BJ (cell line): ENCODE measurements around the gene RASGRF1. TPM values are rescaled to one million over a fixed set of nuclear protein-coding genes. Genes with fewer than 3 reads are reported as not detected.

ENCODE experiments used
- CTCF ChIA-PET: fragments of 350-600 bp; formaldehyde crosslinking; extraction: SDS; loops from one replicate; lab custom pipeline; 2021; ENCODE audit warnings: antibody characterized with exemption, inconsistent platforms; lab: Yijun Ruan, JAX
- POLR2A ChIA-PET: fragments of 300-600 bp; sonication (Branson Sonifier 250); formaldehyde crosslinking; extraction: SDS; loops from one replicate; lab custom pipeline; 2021; ENCODE audit warnings: antibody characterized with exemption; lab: Charles Lee
- DNase-seq: peaks from one replicate; pipeline ENCODE4 v3.0.0-alpha.2; 2011; ENCODE audit warnings: low read depth
- H3K27me3 ChIP-seq: 2 replicates; pipeline ENCODE4 v1.6.0; 2011; ENCODE audit warnings: low read length; ENCODE audit not compliant: control insufficient read depth, insufficient read depth
- H3K36me3 ChIP-seq: 2 replicates; pipeline ENCODE4 v1.5.1; 2011; ENCODE audit warnings: low read length; ENCODE audit not compliant: control insufficient read depth, insufficient read depth
- H3K4me3 ChIP-seq: 2 replicates; pipeline ENCODE4 v1.5.1; 2011; ENCODE audit warnings: low read depth, mild to moderate bottlenecking, control low read depth, low read length
- polyA plus RNA-seq: library from polyadenylated mRNA; depleted of rRNA; stranded (reverse); fragments of >200 nt; gene quantifications from 2 replicates; pipeline ENCODE4 v1.2.3, GENCODE V29; 2011
- TF ChIP-seq, protein P1 (sequence below): IDR thresholded peaks from 2 replicates; pipeline ENCODE4 v1.5.1; 2011; ENCODE audit warnings: low read depth, mild to moderate bottlenecking, control low read depth, inconsistent platforms, low read length, moderate library complexity; ENCODE audit not compliant: insufficient read depth

RASGRF1 gene
- polyA plus RNA-seq, 1 experiment, result 0.31 TPM

GRCh38 chr15:78922527-78922926, 168.1 kb downstream of the RASGRF1 start:
- ChIA-PET CTCF (interaction anchor here (1.1 to 1.5 kb wide), 3 partner anchors 8 to 57 kb away, joined by 4 to 5 read pairs (median 4); no protein-coding TSS in a partner anchor), POLR2A (no interaction called here)
- Histone ChIP-seq H3K27me3 (no peaks in the 10 kb centered on the region), H3K4me3 (no peak overlapping the region), H3K36me3 (peaks cover 33% of the 10 kb centered on the region)
- TF ChIP-seq, protein P1, sequence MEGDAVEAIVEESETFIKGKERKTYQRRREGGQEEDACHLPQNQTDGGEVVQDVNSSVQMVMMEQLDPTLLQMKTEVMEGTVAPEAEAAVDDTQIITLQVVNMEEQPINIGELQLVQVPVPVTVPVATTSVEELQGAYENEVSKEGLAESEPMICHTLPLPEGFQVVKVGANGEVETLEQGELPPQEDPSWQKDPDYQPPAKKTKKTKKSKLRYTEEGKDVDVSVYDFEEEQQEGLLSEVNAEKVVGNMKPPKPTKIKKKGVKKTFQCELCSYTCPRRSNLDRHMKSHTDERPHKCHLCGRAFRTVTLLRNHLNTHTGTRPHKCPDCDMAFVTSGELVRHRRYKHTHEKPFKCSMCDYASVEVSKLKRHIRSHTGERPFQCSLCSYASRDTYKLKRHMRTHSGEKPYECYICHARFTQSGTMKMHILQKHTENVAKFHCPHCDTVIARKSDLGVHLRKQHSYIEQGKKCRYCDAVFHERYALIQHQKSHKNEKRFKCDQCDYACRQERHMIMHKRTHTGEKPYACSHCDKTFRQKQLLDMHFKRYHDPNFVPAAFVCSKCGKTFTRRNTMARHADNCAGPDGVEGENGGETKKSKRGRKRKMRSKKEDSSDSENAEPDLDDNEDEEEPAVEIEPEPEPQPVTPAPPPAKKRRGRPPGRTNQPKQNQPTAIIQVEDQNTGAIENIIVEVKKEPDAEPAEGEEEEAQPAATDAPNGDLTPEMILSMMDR, result no peak
- DNase-seq, result no peak

GRCh38 chr15:78921940-78922339, 168.6 kb downstream of the RASGRF1 start:
- peaks cover 30% of the 10 kb centered on the region for H3K36me3 ChIP-seq
- no peaks in the 10 kb centered on the region for H3K27me3 ChIP-seq
- ChIA-PET CTCF (interaction anchor here (1.1 to 1.6 kb wide), 4 partner anchors 9 to 262 kb away, joined by 3 to 5 read pairs (median 4); no protein-coding TSS in a partner anchor), POLR2A (interaction anchor here (0.6 kb wide), 1 partner anchor 49 kb away, joined by 3 read pairs; the partner anchor contains the start of gene MORF4L1)
- DNase-seq, result no peak
- no peak overlapping the region for H3K4me3 ChIP-seq
- TF ChIP-seq, protein P1, result no peak

GRCh38 chr15:78921517-78921916, 169.1 kb downstream of the RASGRF1 start:
- ChIA-PET POLR2A (interaction anchor here (0.6 kb wide), 1 partner anchor 49 kb away, joined by 3 read pairs; the partner anchor contains the start of gene MORF4L1), CTCF (interaction anchor here (1.1 to 1.6 kb wide), 5 partner anchors 9 to 263 kb away, joined by 3 to 5 read pairs (median 4); no protein-coding TSS in a partner anchor)
- Histone ChIP-seq H3K36me3 (peaks cover 32% of the 10 kb centered on the region), H3K27me3 (no peaks in the 10 kb centered on the region), H3K4me3 (no peak overlapping the region)
- no peak for DNase-seq
- TF ChIP-seq, protein P1, result no peak

DNA sequence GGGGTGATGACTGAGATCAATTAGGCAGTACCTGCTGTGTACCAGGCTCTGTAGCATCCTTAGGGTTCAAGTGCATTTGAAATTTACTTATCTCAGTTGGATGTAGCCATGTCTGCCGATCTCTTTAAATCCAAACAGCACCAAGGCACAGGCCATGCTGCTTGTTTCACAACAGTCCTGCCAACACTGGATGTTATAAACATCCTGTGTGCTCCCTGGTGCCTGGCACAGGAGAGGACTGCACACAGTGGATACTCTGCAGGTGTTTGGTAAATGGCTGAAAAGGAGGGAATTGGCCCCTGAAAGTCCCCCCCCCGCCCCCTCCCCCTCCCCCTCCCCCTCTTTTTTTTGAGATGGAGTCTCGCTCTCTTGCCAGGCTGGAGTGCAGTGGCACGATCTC, 172.7 kb downstream of the RASGRF1 start:
- Histone ChIP-seq H3K4me3 (no peak overlapping the region), H3K36me3 (peaks cover 27% of the 10 kb centered on the region), H3K27me3 (no peaks in the 10 kb centered on the region)
- DNase-seq, result no peak
- ChIA-PET POLR2A (no interaction called here), CTCF (no interaction called here)
- TF ChIP-seq, protein P1, result no peak

GRCh38 chr15:78916088-78916487, 174.5 kb downstream of the RASGRF1 start:
- Histone ChIP-seq H3K36me3 (peaks cover 15% of the 10 kb centered on the region), H3K27me3 (no peaks in the 10 kb centered on the region), H3K4me3 (no peak overlapping the region)
- CTCF ChIA-PET, result interaction anchor here (1.0 to 2.1 kb wide), 4 partner anchors 8 to 268 kb away, joined by 3 to 5 read pairs (median 3); no protein-coding TSS in a partner anchor
- DNase-seq, result no peak
- TF ChIP-seq, protein P1, result no peak
- POLR2A ChIA-PET, result no interaction called here
